ENCODE measurements around the gene FTCDNL1. TPM values are rescaled to one million over a fixed set of nuclear protein-coding genes. Genes with fewer than 3 reads are reported as not detected.

FTCDNL1 gene
- polyA plus RNA-seq, 1 donor (not counting 4 experiments of a cell fraction or from before 2014, with no cell fraction given): 0.96 TPM

DNA sequence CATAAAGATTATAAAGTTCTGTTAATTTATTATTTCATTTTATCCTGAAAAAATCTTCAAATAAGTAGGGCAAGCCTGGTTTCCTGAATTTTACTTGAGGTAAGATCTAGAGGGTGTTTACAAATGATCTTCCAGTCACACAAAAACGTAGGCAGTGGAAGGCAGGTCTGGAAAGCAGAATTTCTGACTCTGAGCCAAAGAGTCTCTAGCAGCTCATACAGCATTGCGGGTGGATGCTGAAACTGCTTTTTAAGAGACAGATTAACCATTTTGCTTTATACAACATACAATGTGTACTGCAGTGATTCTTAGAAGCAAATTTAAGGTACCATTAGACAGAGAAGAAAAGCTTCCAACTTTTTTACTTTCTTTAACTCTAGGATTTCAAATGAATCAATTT is 117.0 kb downstream of the FTCDNL1 start:
- no peaks in the 10 kb centered on the region for H3K9me3 ChIP-seq (ENCODE audit: control insufficient read depth, low read depth, low read length)
- H4K20me1 ChIP-seq (ENCODE audit: control insufficient read depth, extremely low read depth, insufficient read depth, low read length): no peaks in the 10 kb centered on the region
- no peak overlapping the region for H3K27ac ChIP-seq (ENCODE audit: control insufficient read depth, insufficient read depth, low read length)
- no peaks in the 10 kb centered on the region for H3K36me3 ChIP-seq (ENCODE audit: control insufficient read depth in 2 of 2, extremely low read depth in 1 of 2, insufficient read depth in 2 of 2, low read length in 2 of 2)
- no peaks in the 10 kb centered on the region for H3K4me1 ChIP-seq (ENCODE audit: control insufficient read depth, extremely low read depth, insufficient read depth, low read length)
- FAIRE-seq: no peak
- no peak overlapping the region for H2AFZ ChIP-seq (ENCODE audit: control insufficient read depth, low read length)
- H3K4me2 ChIP-seq (ENCODE audit: control insufficient read depth, extremely low read depth, insufficient read depth, low read depth, low read length): no peak overlapping the region
- DNase-seq (ENCODE audit: low read depth, low spot score): no peak
- H3K9ac ChIP-seq (ENCODE audit: control insufficient read depth, extremely low read depth, insufficient read depth, low read length): no peak overlapping the region
- TF ChIP-seq, protein P1, sequence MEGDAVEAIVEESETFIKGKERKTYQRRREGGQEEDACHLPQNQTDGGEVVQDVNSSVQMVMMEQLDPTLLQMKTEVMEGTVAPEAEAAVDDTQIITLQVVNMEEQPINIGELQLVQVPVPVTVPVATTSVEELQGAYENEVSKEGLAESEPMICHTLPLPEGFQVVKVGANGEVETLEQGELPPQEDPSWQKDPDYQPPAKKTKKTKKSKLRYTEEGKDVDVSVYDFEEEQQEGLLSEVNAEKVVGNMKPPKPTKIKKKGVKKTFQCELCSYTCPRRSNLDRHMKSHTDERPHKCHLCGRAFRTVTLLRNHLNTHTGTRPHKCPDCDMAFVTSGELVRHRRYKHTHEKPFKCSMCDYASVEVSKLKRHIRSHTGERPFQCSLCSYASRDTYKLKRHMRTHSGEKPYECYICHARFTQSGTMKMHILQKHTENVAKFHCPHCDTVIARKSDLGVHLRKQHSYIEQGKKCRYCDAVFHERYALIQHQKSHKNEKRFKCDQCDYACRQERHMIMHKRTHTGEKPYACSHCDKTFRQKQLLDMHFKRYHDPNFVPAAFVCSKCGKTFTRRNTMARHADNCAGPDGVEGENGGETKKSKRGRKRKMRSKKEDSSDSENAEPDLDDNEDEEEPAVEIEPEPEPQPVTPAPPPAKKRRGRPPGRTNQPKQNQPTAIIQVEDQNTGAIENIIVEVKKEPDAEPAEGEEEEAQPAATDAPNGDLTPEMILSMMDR (optimal IDR thresholded peaks at IDR 0.05 in 1 of 3, IDR thresholded peaks at IDR 0.05 in 1 of 3, conservative IDR thresholded peaks at IDR 0.05 in 1 of 3; ENCODE audit: extremely low read depth in 1 of 3, insufficient read depth in 2 of 3, low read length in 3 of 3): no peak
- no peak for TF ChIP-seq EZH2 (IDR thresholded peaks at IDR 0.05; ENCODE audit: low read length)
- H3K4me3 ChIP-seq (ENCODE audit: control insufficient read depth in 2 of 3, extremely low read depth in 1 of 3, insufficient read depth in 2 of 3, low read depth in 1 of 3, low read length in 3 of 3): no peak overlapping the region
- dilution Hi-C loops (cut with MboI; ENCODE audit: extremely low pct_ligation_motif_present, low sequenced_read_pairs): no loop called here
- H3K27me3 ChIP-seq (ENCODE audit: control insufficient read depth, extremely low read depth, insufficient read depth, low read length): no peaks in the 10 kb centered on the region
- no peaks in the 10 kb centered on the region for H3K9me1 ChIP-seq (ENCODE audit: control insufficient read depth, extremely low read depth, insufficient read depth, low read length)
- no peaks in the 10 kb centered on the region for H3K79me2 ChIP-seq (ENCODE audit: control insufficient read depth, insufficient read depth, low read length)

DNA sequence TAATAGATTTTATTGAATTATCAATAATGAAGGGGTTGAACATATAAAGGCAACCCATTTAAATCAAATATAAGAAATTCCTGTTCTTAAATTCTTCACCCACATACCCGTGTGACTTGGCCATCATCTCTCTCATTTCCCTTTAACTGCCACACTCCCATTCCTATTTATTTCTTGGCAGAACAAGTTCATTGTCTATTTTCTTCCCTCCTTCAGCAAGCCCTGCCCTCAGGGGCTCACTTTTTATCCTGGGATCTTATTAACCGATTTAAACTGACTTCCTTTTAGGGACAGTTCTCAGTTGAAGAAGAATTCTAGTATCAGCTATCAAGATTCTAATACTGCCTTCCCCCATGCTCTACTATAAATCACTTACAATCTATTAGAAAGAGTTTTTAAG is 123.2 kb downstream of the FTCDNL1 start:
- Histone ChIP-seq H3K4me1 (ENCODE audit: control insufficient read depth, extremely low read depth, insufficient read depth, low read length) (no peaks in the 10 kb centered on the region), H3K4me3 (ENCODE audit: control insufficient read depth in 2 of 3, extremely low read depth in 1 of 3, insufficient read depth in 2 of 3, low read depth in 1 of 3, low read length in 3 of 3) (no peak overlapping the region), H3K27me3 (ENCODE audit: control insufficient read depth, extremely low read depth, insufficient read depth, low read length) (no peaks in the 10 kb centered on the region), H3K27ac (ENCODE audit: control insufficient read depth, insufficient read depth, low read length) (no peak overlapping the region), H3K79me2 (ENCODE audit: control insufficient read depth, insufficient read depth, low read length) (no peaks in the 10 kb centered on the region), H3K9ac (ENCODE audit: control insufficient read depth, extremely low read depth, insufficient read depth, low read length) (no peak overlapping the region), H3K9me1 (ENCODE audit: control insufficient read depth, extremely low read depth, insufficient read depth, low read length) (no peaks in the 10 kb centered on the region), H3K36me3 (ENCODE audit: control insufficient read depth in 2 of 2, extremely low read depth in 1 of 2, insufficient read depth in 2 of 2, low read length in 2 of 2) (no peaks in the 10 kb centered on the region), H3K4me2 (ENCODE audit: control insufficient read depth, extremely low read depth, insufficient read depth, low read depth, low read length) (no peak overlapping the region), H4K20me1 (ENCODE audit: control insufficient read depth, extremely low read depth, insufficient read depth, low read length) (no peaks in the 10 kb centered on the region), H3K9me3 (ENCODE audit: control insufficient read depth, low read depth, low read length) (no peaks in the 10 kb centered on the region), H2AFZ (ENCODE audit: control insufficient read depth, low read length) (no peak overlapping the region)
- dilution Hi-C loops (cut with MboI; ENCODE audit: extremely low pct_ligation_motif_present, low sequenced_read_pairs): no loop called here
- no peak for TF ChIP-seq EZH2 (IDR thresholded peaks at IDR 0.05; ENCODE audit: low read length)
- TF ChIP-seq, protein P1 (optimal IDR thresholded peaks at IDR 0.05 in 1 of 3, IDR thresholded peaks at IDR 0.05 in 1 of 3, conservative IDR thresholded peaks at IDR 0.05 in 1 of 3; ENCODE audit: extremely low read depth in 1 of 3, insufficient read depth in 2 of 3, low read length in 3 of 3): no peak
- FAIRE-seq: no peak
- DNase-seq (ENCODE audit: low read depth, low spot score): no peak
